ENCODE results near the gene GNAI1.

The GNAI1 gene

DNA sequence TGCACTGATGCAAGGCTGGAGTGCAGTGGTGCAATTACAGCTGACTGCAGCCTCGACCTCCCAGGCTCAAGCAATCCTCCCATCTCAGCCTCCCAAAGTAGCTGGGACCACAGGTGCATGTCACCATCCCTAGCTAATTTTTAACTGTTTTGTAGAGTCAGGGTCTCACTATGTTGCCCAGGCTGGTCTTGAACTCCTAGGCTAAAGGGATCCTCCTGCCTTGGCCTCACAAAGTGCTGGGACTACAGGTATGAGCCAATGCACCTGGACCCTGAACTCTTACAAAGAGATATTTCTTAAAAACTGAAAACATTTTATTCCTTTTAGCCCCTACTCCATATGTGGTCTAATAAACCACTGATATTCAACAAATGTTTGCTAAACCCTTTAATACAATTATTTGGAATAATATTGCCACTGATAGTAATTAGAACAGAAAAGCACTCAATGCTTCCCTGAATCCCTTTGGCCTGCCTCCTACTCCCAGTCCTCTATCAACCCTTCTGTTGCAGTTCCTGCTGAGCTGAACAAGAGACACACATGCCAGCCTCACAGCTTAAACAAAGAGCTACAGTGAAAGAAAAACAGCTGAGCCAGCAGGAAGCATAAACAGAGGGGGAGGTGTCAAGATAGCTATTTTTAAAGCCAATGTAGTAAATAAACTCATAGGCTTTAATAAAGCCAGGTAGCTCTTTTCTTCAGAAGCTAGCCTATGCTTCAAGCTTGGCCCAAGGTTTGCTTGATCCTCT lies 7.0 kb upstream of the GNAI1 start:
- Histone ChIP-seq H3K27ac (no peak overlapping the region), H3K4me3 (ENCODE audit: low read depth, low read length) (no peak overlapping the region), H3K9me3 (ENCODE audit: severe bottlenecking) (no peaks in the 10 kb centered on the region), H3K27me3 (ENCODE audit: insufficient read depth, low read depth, severe bottlenecking) (no peaks in the 10 kb centered on the region), H3K36me3 (no peaks in the 10 kb centered on the region)
- DNase-seq: no peak
- TF ChIP-seq, protein P1, sequence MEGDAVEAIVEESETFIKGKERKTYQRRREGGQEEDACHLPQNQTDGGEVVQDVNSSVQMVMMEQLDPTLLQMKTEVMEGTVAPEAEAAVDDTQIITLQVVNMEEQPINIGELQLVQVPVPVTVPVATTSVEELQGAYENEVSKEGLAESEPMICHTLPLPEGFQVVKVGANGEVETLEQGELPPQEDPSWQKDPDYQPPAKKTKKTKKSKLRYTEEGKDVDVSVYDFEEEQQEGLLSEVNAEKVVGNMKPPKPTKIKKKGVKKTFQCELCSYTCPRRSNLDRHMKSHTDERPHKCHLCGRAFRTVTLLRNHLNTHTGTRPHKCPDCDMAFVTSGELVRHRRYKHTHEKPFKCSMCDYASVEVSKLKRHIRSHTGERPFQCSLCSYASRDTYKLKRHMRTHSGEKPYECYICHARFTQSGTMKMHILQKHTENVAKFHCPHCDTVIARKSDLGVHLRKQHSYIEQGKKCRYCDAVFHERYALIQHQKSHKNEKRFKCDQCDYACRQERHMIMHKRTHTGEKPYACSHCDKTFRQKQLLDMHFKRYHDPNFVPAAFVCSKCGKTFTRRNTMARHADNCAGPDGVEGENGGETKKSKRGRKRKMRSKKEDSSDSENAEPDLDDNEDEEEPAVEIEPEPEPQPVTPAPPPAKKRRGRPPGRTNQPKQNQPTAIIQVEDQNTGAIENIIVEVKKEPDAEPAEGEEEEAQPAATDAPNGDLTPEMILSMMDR (IDR thresholded peaks at IDR 0.05; ENCODE audit: low read depth, low read length): no peak

DNA sequence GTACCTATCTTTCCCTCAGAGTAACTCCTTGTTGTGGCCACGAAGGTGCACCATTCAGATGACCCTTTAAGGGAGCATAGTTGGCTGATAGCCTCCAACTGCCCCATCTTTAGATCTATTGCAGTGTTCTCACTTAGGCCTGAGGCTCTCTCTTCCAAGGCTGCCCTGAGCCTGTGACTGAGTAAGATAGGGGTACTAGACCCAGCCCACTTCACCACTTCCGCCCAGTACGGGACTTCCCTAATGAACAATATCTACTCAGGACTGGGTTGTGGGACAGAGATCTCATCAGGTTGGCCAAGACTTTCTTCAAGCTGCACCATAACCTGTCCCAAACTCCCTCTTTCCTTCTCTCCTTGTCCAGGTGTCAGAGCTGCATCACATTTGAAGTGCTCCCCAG lies 5.7 kb upstream of the GNAI1 start:
- no peak overlapping the region for H3K27ac ChIP-seq
- H3K36me3 ChIP-seq: no peaks in the 10 kb centered on the region
- H3K9me3 ChIP-seq (ENCODE audit: severe bottlenecking): no peaks in the 10 kb centered on the region
- no peak for DNase-seq
- H3K27me3 ChIP-seq (ENCODE audit: insufficient read depth, low read depth, severe bottlenecking): no peaks in the 10 kb centered on the region
- no peak overlapping the region for H3K4me3 ChIP-seq (ENCODE audit: low read depth, low read length)
- TF ChIP-seq, protein P1 (IDR thresholded peaks at IDR 0.05; ENCODE audit: low read depth, low read length): no peak

DNA sequence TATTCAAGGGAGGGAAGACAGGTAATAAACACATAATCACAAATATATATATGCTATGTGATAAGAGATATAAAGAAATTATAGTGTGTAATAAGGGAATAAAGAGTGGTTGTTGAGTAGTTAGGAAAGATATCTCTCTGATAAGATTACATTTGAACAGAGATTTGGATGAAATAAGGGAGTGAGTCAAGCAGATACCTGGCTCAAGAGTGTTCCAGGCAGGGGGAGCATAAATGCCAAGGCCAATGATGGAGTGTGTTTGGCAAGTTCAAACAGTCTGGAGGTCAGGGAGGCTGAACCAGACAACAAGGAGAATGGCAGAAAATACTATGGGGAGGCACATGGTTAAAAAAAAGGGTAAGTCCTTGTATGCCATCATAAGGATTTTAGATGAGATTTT lies 4.8 kb upstream of the GNAI1 start:
- DNase-seq: no peak
- TF ChIP-seq, protein P1 (IDR thresholded peaks at IDR 0.05; ENCODE audit: low read depth, low read length): no peak
- Histone ChIP-seq H3K27me3 (ENCODE audit: insufficient read depth, low read depth, severe bottlenecking) (no peaks in the 10 kb centered on the region), H3K4me3 (ENCODE audit: low read depth, low read length) (no peak overlapping the region), H3K36me3 (0 out of 2 replicates have a peak, but pooled peaks cover under 1% of the 10 kb centered on the region), H3K27ac (no peak overlapping the region), H3K9me3 (ENCODE audit: severe bottlenecking) (no peaks in the 10 kb centered on the region)

DNA sequence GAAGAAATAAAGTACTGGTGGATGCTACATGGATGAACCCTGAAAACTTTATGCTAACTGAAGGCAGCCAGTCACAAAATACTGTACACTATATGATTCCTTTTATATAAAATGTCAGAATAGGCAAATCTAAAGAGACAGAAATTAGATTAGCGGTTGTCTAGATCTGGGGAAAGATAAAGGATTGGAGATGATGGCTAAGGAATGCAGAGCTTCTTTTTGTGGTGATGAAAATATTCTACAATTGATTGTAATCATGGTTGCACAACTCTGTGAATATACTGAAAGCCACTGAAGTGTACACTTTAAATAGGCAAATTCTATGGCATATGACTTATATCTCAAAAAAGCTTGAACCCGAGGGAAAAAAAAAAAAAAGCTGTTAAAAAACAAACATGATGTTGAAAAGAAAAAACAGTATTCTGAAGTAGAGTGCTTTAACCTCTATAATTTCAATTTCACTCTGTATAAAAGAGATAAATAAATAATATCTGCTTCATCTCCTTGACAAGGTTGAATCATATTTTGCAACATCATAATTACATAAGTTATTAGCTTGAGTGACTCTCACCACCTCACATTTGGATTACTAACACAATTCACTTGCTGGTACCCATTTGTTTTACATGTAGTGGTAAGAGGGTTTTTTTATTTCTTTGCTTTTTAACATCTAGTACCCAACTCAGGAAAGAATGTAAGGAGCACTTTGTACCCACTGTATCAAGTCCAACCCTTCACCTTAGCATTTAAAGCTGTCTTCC lies 2.8 kb upstream of the GNAI1 start:
- TF ChIP-seq, protein P1 (IDR thresholded peaks at IDR 0.05; ENCODE audit: low read depth, low read length): no peak
- no peaks in the 10 kb centered on the region for H3K27me3 ChIP-seq (ENCODE audit: insufficient read depth, low read depth, severe bottlenecking)
- no peak for DNase-seq
- H3K27ac ChIP-seq: no peak overlapping the region
- no peak overlapping the region for H3K4me3 ChIP-seq (ENCODE audit: low read depth, low read length)
- no peaks in the 10 kb centered on the region for H3K9me3 ChIP-seq (ENCODE audit: severe bottlenecking)
- 0 out of 2 replicates have a peak, but pooled peaks cover 5% of the 10 kb centered on the region for H3K36me3 ChIP-seq

DNA sequence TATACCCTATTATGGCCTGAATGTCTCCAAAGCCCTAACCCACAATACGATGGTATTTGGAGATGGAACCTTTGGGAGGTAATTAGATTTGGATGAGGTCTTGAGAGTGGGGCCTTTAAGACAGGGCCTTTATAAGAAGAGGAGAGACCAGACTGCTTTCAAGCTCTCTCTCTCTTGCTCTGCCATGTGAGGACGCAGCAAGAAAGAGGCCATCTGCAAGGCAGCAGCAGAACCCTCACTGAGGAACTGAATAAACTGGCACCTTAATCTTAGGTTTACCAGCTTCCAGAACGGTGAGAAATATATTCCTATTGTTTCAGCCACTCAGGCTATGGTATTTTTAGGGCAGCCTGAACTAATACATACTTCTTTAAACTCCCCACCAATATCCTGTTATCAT lies 2.0 kb upstream of the GNAI1 start:
- Histone ChIP-seq H3K9me3 (ENCODE audit: severe bottlenecking) (no peaks in the 10 kb centered on the region), H3K27me3 (ENCODE audit: insufficient read depth, low read depth, severe bottlenecking) (no peaks in the 10 kb centered on the region), H3K4me3 (ENCODE audit: low read depth, low read length) (no peak overlapping the region), H3K36me3 (0 out of 2 replicates have a peak, but pooled peaks cover 5% of the 10 kb centered on the region), H3K27ac (no peak overlapping the region)
- TF ChIP-seq, protein P1 (IDR thresholded peaks at IDR 0.05; ENCODE audit: low read depth, low read length): no peak
- DNase-seq: no peak

Measured in WERI-Rb-1 (cell line).